ENCODE results near the gene SRPRB.
"Not testable (repeated sequence)": the region's sequence is repeated elsewhere in the genome, so short reads cannot be mapped to it uniquely, and the experiment has no call there.

Gene SRPRB

DNA sequence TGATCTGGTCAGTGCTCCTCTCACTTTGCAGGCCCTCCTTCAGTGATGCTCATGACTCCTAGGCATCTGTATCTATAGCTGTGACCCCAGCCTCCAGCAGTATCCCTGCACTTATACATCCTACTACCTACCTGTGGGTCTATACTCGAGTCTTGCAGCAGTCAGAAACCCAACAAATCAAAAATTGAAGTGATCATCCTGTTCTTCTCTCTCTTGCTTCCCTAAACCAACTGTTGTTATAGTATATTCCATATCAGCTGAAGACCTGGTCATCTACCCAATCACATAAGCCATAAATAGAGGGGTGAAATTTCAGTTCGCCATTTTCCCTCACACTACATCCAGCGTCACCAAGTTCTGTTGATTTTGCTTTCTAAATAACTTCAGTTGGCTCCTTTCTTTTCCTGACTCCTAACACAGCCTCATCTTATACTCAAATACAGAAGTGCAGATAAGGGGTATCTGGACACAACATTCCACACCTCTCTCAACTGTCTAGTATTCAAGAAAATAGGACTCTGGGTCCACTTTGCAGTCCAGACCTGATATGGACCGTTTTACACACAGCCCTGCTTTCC, 25.9 kb upstream of the SRPRB start:
- no peak for DNase-seq

DNA sequence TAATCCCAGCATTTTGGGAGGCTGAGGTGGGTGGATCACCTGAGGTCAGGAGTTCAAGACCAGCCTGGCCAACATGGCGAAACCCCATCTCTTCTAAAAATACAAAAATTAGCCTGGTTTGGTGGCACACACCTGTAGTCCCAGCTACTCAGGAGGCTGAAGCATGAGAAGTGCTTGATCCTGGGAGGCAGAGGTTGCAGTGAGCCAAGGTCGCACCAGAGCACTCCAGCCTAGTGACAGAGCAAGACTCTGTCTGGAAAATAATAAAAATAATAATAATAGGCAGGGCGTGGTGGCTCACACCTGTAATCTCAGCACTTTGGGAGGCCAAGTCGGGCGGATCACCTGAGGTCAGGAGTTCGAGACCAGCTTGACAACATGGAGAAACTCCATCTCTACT, 24.9 kb upstream of the SRPRB start:
- DNase-seq = not testable (repeated sequence)

DNA sequence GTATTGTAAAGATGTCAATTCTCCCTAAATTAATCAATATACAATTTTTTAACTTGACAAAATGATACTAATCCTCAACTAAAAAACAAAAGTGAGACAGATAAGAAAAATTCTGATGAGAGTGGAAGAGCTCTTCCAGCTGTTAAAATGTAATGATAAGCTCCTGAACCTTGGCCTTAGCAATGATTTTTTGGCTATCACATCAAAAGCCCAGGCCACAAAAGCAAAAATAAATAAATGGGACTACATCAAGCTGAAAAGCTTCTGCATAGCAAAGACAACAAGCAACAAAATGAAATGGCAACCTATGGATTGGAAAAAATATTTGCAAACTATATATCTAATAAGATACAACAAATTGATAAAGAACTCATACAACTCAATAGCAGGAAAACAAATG, 24.0 kb upstream of the SRPRB start:
- no peak for DNase-seq

DNA sequence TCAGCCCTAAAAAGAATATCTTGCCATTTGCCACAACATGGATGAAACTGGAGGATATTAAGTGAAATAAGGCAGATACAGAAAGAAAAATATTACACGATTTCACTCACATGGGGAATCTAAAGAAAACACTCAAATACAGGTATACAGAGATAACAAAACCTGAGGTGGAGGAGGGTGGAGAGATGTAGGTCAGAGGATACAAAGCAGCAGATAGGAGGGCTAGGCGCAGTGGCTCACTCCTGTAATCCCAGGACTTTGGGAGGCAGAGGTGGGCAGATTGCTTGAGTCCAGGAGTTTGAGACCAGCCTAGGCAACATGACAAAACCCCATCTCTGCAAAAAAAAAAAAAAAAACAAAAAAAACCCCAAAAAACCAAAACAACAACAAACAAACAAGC, 23.2 kb upstream of the SRPRB start:
- no peak for DNase-seq

DNA sequence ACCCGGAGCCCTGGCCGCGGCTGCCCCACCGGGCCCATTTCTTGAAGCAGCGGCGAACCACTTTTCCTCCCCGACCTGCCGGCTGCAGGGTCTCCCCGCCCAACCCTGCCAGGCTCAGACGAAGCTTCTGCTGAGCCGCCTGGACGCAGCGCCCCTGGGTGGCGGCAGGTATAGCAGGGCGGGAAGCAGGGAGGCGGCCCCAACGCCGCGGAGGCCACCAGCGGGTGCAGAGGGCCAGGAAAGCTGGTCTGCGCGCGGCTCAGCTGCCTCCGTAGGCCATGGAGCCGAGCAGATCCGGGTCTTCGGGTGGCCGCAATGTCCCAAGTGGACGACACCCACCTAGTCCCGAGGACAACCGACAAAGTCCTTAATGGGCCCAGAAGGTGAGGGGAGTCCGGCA, 21.9 kb upstream of the SRPRB start:
- DNase-seq = no peak

DNA sequence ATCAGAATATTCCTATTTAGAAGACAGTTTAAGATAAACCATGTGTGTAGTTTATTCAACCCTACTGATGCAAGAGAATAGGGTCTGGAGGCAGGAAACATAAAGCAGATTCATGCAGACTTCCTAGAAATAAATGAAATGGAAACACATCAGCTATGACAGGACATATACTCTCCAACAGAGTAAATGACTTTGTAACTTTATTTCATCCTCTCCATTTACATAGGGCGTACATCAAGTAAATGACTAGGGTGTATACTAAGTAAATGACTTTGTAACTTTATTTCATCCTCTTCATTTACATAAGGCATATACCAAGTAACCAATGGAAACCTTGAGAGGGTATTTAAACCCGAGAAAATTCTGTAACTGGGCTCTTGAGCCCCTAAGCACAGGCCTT, 17.6 kb upstream of the SRPRB start:
- no peak for DNase-seq

DNA sequence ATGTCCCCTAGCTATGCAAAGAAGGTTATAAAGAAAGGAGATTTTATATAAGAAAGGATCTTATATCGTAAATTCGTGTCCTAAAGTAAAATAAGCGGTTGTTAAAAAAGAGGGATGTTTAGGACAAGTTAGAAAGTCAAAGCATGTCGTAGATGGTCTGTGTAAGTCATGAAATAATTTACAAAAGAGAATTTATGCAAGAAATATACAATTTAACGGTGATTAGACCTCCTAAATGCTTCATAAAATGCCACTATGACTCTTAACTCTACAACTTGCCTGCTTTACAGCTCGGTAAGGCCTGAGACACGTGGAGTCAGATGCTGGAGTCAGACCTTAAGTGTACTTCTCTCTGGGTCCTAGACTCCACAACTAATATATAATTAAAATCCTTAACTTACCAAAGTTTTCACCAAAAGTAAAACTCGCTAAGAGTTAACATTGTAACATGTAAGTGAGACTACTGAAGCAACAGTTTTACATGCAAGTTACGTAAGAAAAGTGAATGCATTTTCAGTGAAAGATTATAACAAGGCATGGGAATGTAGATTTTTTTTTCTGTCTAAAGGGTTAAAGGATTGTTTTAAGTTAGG, 13.3 kb upstream of the SRPRB start:
- DNase-seq = no peak

DNA sequence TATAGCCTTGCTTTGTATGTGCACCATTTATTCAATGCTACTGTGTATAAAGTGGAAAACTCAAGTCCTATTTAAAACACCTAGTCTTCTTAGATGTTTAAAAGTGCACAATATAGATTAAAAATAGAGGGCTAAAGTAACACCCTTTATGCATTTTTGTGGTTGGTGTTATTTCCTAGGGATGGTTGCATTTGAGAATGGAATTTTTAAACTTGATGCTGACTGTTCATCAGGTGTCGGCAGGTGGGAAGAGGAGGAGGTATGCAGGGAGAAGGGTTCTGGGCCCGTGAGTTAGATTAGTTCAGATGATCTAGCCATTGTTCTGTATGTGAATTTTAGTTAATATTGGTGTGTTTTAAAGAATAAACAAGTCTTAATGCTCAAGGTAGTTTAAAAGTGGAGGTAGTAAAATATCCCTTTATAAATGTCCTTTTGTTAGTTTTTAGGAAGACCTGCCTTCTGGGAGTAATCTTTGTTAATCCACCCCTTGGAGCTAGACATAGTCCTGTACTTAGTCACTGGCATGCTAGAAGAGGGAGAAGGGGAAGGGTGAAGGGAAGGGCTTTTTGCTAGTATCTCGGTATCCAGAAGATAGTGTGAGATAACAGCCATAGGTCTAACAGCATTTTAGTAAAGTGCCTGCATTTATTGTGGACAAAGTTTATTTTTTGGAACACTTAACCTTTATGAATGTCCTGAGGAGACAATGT, 8.1 kb upstream of the SRPRB start:
- no peak for DNase-seq

DNA sequence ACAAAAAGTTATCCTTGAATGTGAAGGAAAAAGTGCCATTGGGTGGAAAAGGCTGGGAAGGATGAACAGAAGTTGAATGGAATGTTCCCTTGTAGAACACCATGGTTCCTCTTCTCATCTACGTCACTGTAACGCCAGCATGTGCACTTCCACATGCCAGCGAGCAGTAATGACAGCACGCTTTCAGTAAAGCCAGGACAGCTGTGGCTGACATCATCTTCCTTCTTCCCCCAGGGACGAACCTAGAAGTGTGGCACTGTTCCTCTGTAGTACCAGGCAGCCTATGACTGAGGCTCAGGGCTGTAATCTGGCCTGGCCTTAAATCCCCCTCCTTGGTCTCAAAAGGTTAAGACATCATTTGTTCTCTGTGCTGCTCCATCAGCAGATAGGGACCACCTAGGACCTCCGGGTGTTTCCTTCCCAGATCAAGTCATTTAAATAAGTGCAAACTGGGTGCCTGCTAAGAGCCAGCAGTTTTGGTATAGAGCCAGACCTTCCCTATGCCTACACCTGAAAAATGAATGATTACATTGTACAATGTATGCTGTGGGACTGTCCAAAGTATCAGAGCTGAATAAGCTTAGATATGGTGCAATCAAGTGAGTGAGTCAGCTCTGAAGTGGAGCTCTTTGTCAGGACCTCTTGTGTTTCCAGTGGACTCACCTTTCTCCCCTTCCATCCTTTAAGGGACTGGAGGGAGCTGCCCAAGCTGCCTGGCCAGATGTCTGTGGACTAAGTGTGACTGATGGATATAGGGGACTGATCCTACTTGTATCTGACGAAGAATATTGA, 5.6 kb upstream of the SRPRB start:
- no peak for DNase-seq

DNA sequence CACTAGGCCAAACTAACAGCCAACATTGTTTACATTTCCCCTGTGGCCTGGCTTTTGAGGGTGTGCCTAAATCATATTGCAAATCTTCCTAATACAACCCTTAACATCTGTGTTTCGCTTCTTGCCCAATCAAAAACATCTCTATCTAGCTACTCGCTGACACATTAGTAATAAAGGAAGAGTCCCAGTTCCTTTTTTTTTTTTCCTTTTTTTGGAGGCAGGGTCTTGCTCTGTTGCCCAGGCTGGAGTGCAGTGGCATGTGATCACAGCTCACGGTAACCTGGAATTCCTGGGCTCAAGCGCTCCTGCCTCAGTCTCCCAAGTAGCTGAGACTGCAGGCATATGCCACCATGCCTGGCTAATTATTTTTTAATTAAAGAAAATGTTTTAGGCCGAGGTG, 2.1 kb upstream of the SRPRB start:
- DNase-seq = no peak

DNA sequence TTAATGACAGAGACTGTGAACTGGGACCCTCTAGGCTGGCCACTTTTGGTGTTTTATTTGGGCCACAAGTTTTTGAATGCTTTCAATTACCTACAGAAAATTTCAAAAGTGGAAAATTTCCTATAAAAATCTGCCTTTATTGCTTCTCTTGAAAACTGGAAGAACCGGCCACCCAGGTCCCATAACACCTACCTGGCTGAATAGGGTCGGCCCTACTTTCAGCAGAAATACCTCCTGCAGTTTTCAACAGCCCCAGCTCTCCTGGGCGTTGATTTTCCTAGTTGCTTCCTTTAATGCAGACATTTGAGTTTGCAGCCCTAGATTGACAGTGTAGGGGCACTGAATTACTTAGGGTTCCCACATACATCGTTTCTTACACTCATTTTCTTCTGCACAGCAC, 719 bp upstream of the SRPRB start:
- no peak for DNase-seq

DNA sequence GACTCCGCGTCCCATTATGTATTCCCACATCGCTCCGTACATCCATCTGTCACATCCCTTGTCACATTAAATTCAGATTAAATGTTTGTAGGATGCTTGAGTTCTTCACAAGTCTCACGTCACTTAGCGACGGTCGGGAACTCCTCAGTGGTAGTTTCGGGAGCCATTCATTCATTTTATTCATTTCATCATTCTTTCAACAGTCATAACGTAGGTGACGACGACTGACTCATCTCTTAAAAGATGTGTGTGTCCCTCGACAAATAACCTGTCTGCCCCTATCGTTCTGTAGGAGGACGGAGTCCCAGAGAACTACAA, 272 bp upstream of the SRPRB start:
- no peak for DNase-seq

DNA sequence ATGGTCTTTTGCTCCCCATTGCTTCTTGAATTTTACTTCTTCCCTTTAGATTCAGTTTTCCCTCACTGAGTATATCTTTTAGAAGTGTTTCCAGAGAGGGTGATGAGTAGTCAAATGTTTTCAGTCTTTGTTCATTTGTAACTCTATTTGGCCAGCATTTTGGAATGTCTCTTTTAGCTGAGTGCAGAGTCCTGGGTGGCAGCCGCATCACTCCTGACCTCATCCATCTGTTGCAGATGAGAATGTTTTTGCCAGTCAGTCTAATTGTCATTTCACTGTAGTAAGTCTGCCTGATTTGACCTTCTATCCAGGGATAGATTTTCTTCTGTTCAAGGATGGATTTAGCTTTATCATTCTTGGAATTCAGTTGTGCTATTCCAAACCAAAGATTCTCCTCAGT, 7.3 kb downstream of the SRPRB start:
- DNase-seq = no peak

DNA sequence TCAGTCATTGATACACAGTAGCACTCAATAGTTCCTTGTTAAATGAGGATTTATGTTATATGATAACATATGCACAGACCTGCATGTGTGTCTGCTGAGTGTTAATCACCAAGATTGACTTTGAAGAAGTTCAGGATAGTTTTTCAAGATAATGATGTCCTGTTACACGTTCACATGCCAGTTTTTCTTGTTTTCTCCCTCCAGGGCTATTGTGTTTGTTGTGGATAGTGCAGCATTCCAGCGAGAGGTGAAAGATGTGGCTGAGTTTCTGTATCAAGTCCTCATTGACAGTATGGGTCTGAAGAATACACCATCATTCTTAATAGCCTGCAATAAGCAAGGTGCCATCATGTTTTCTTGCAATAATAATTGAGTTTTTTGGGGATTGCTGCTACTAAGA, 9.8 kb downstream of the SRPRB start:
- no peak for DNase-seq

DNA sequence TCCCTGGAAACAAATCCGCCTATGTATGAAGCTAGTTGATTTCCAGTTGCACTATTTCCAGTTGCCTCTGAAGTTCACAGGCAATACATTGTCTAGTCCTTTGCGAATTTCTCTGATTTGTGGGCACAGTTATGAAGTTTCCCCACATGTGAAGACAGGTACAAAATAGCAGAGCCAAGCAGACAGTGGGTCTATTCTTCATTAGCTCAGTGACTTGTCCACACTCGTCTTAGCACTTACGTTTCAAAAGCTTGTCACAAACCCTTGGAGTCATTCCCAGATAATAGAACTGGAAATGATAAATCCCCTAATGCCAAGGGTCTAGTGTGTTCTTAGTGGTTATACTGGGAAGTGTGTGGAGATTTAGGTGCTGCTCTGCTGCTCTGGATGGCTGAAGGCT, 14.5 kb downstream of the SRPRB start:
- DNase-seq = no peak

DNA sequence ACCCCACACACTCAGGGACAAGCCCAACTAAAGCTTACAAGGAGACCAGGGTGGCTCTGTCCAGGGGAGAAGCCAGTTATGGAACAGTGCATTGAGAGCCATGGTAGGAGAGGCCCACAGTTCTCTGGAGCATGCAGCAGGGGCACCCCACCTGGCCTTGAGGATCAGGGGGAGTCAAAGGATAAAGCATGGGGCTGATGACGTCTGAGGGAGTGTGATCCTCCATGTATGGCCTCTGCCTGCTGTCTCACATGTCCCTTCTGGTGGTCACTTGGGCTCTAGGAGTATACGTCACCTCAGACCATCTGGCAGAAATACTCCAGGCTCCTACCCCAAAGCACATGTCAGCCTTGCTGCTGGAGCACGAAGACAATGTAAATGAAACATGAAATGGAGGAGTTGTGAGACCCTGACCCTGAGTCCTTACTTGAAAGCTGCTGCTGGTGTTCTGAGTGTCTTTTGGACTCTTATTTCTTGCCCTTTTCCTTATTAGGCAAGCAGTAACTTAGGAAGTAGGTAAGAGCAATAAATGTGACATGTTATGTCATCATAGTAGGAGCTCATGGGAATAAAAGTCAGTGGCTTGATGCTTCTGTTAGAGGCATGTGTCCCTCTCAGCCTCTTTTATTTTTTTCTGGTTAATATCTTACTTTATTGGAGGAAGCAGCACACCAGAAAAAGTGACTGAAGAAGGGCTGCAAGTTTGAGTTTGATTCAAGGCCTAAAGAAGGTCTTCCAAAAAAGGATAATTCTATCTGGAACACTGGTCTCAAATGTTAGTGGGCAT, 15.5 kb downstream of the SRPRB start:
- no peak for DNase-seq

DNA sequence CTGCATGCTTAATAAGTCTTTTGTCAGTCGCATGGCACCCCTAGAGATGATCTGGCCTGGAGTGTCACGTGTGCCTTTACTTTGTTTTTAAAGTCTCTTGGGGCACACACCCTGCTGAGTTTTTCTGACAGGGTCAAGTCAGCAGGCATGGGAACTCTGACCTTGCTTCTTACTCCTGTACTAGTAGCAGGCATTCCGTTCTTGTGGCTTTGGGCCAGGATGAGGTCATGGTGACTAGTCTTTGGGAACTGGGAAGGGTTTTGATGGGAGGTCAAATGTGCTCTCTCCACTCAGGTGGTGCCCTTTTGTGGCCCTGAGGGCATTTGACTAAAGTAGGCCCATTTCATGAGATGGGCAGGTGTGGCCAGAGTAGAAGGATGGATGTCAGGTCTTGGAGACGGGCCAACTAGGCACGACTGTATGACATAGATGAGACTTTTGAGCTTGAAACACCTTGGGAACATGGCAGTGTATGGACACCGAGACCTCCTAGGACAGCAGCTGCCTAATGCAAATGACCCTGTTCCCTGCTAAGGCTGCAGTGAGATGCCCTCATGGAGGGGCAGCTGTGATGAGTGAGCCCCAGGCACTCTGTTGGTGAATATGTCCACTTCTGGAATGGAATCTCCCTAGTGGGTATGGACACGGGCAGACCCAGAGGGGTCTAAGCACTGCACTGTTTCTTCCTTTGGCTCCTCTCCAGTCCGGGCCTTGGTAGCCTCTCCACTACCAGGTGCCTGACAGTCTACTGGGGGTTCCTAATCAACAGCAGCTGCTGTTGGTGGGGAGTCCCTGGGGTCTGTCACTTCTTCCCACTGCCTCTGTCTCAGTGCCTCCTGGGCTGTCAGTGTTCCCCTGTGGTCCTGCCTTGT, 16.4 kb downstream of the SRPRB start:
- no peak for DNase-seq

DNA sequence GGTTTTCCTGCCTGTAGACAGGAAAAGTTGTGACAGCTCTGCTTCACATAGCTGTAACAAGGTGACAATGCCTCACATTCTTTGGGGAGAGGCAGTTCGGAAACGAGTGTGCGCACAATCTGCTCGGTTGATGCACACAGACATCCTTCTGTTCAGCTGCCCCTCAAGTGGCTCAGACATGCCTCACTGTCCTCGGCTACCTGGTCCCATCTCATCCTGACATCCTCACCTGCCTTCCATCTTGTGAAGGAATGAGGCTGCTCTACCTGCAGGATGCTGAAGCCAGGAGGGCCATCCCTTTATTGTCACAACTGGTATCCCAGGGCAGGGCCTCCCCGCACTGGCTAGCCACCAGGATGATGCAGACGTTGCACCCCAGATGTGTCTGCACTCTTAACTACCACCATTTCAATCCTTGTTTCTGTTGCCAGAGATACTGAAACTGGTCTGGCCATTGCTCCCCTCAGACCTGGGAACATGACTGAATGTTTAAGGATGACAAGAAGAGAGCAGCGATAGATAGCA, 19.4 kb downstream of the SRPRB start:
- DNase-seq = no peak

DNA sequence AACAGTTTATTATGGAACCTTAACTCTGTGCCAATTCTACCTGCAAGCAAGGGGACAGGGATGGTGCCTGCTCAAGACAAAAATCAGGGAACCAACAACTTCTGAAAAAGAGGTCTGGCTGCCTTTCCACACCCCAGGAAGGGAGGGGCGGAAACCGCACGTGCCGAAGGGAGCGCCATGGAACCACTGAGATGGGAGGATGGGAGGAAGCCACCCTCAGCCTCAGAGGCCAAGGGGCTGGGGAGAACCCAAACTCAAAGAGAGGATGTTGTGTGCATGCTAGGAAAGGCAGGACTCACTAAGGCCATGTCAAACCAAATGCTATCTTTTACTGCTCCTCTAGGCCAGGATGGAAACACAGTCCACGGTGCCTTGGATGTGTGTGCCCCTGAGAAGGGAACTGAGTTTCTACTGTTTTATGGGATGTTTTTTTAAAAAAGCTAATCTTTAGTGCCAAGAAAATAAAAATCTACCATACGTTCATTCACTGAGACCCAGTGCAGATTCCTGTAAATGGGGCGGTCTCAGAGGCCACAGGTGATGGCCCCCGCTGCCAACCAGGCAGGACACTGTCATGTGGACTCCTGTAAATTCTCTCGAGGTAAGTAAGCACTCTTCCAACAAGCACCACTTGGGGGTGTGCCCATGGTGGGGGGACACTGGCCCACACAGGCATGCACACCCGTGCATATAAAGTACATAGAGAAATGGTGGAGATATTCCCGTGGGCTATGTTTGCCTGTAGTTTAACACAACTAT, 20.5 kb downstream of the SRPRB start:
- no peak for DNase-seq

DNA sequence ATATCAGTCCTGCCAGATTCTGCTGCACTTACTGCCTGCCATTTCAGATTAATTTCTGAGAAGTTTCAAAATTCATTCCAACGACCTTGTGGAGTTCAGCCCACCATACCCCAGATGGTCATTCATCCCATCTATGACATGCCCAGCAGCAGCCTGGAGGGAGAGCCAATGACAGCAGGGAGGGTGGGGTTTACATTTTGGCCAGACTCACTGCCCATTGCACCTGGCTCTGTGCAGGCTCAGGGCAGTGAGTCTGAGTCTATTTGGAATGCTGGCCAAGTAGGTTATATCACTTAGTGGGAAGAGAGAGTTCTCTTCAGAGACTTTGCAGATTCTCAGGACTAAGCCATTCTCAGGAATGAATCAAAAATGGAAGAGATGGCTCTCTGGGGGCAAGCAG, 21.5 kb downstream of the SRPRB start:
- DNase-seq = no peak

DNA sequence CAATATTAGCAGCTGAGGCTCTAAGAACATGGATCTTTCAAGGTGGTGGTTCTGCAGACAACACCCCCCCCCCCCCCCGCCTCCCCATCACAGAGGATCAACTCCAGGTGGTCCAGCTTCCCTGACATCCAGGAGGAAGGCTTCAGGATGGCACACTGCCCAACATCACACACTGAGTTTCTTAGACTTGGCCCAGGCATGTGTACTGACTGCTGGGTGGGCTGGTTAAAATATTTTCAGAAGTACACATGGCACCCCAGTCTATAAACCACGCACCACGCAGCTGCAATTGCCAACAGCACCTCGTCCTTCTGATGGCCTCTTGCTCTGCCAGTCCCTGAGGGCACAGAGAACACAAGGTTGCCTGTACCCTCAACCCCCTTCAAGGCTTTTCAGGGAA, 22.1 kb downstream of the SRPRB start:
- DNase-seq = no peak

Measured in activated T-cell treated with anti-CD3 and anti-CD28 coated beads for 4 hours (primary cell).